ENCODE measurements around the gene POLG2. TPM values are rescaled to one million over a fixed set of nuclear protein-coding genes. Genes with fewer than 3 reads are reported as not detected.

POLG2 gene
- total and polyA plus RNA-seq, 9 of the 15 experiments (the other 6 are each of a cell fraction or from before 2014, with no cell fraction given): 13.4 to 44.8 (median 37.0) TPM

- peaks cover 85% of the 10 kb centered on the region for H3K36me3 ChIP-seq (ENCODE audit: control insufficient read depth, insufficient read depth, low read length)
- H3K27ac ChIP-seq (ENCODE audit: extremely low read depth, low read depth, low read length): no peak overlapping the region
- no peaks in the 10 kb centered on the region for H3K79me2 ChIP-seq (ENCODE audit: control insufficient read depth, insufficient read depth, low read length)
- CTCF ChIA-PET (ENCODE audit: low intra/inter-chr PET ratio): no interaction called here
- 77% methylated on average over 3 of the region's 3 CpGs for WGBS (ENCODE audit: insufficient coverage, low coverage, missing lambda C conversion rate)
- H3K9ac ChIP-seq (ENCODE audit: insufficient read depth in 1 of 2, low read depth in 2 of 2, low read length in 2 of 2): no peak overlapping the region
- no peak overlapping the region for H3K4me3 ChIP-seq
- POLR2A ChIA-PET: interaction anchor here (0.6 to 2.0 kb wide), 5 partner anchors 13 to 104 kb away, joined by 3 to 12 read pairs (median 7); partner anchors contain the start of gene POLG2
- in situ Hi-C loops (cut with MboI) (no loop called here), intact Hi-C loops (cut with micrococcal nuclease) (no loop called here)
- no peak for FAIRE-seq
- H3K4me1 ChIP-seq (replicated peaks in 1 of 2; ENCODE audit: control insufficient read depth in 2 of 2, insufficient read depth in 2 of 2, low read length in 2 of 2): no peaks in the 10 kb centered on the region
- no peak overlapping the region for H3K4me2 ChIP-seq (ENCODE audit: insufficient read depth, low read length)
- no peak; the same call in 2 of the 3 replicates for ATAC-seq
- no peaks in the 10 kb centered on the region for H4K20me1 ChIP-seq (replicated peaks; ENCODE audit: control insufficient read depth, insufficient read depth, low read length)
- no peak overlapping the region for H2AFZ ChIP-seq (ENCODE audit: low read depth, low read length)
- H3K9me1 ChIP-seq (ENCODE audit: control insufficient read depth, insufficient read depth, low read length): no peaks in the 10 kb centered on the region
- no peak for TF ChIP-seq TEAD4 (IDR thresholded peaks at IDR 0.05; ENCODE audit: low read length)
- TF ChIP-seq TEAD4 (CRISPR knock-in tag; IDR thresholded peaks at IDR 0.05; ENCODE audit: borderline replicate concordance): no peak
- no peak for TF ChIP-seq RNF219 (CRISPR knock-in tag; IDR thresholded peaks at IDR 0.05)
- TF ChIP-seq SOX6 (IDR thresholded peaks at IDR 0.05): no peak
- TF ChIP-seq MAZ (CRISPR knock-in tag; conservative IDR thresholded peaks at IDR 0.05 in 1 of 2, IDR thresholded peaks at IDR 0.05 in 1 of 2): no peak
- TF ChIP-seq MCM5 (IDR thresholded peaks at IDR 0.05; ENCODE audit: low read depth): no peak
- TF ChIP-seq LEF1 (IDR thresholded peaks at IDR 0.05): no peak
- no peak for TF ChIP-seq POLR2AphosphoS5 (IDR thresholded peaks at IDR 0.05; ENCODE audit: control insufficient read depth, insufficient read depth, low read depth, low read length)
- no peak for TF ChIP-seq ZFP91 (CRISPR knock-in tag; IDR thresholded peaks at IDR 0.05)
- no peak for TF ChIP-seq E2F5 (CRISPR knock-in tag; IDR thresholded peaks at IDR 0.05)
- TF ChIP-seq HNRNPUL1 (IDR thresholded peaks at IDR 0.05; ENCODE audit: low read length): no peak
- H3K9me3 ChIP-seq (replicated peaks; ENCODE audit: control insufficient read depth, insufficient read depth, low read depth, low read length): no peaks in the 10 kb centered on the region
- H3K27me3 ChIP-seq (ENCODE audit: control insufficient read depth in 2 of 2, insufficient read depth in 2 of 2, low read length in 2 of 2): no peaks in the 10 kb centered on the region
- no peak for DNase-seq (ENCODE audit: extremely low read depth in 1 of 4, low spot score in 3 of 4)
- no TSS peak for BruUV-seq (replicated peaks)
Measured at GRCh38 chr17:64484380-64484779, 12.5 kb downstream of the POLG2 start.
